ENCODE measurements around the gene KCNJ6. TPM values are rescaled to one million over a fixed set of nuclear protein-coding genes. Genes with fewer than 3 reads are reported as not detected.

The KCNJ6 gene
- total RNA-seq, 2 donors from 2014 or later, result 0.33 TPM; not detected in 1

DNA sequence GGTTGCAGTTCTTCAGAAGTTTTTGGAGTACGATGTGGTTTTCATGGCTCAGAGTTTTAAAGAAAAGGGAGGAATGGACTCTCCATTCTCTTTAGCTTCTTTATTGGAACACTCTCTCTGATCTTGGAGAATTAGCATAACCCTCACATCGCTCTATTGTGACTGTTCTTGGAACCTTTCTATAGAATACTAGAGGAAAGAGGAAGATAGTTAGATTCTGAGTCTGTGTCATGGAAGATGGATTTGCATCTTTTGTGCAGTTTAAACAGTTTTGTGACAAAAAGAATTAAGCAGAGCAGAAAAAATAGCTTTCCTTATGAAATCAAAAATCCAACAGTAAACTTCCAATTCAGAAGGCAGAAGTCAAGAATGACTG is 61.0 kb downstream of the KCNJ6 start:
- H3K4me1 ChIP-seq (ENCODE audit: control insufficient read depth, insufficient read depth, low read length), result no peaks in the 10 kb centered on the region
- Mint-ChIP-seq H3K9me3 (no peaks in the 10 kb centered on the region), H3K4me3 (no peak overlapping the region), H3K27ac (no peak overlapping the region), H3K27me3 (ENCODE audit: insufficient read depth) (peaks cover 5% of the 10 kb centered on the region), H3K36me3 (ENCODE audit: low read depth) (no peaks in the 10 kb centered on the region), H3K4me1 (peaks cover 3% of the 10 kb centered on the region)
- H3K27me3 ChIP-seq (ENCODE audit: control insufficient read depth, insufficient read depth, low read length, poor library complexity, severe bottlenecking), result no peaks in the 10 kb centered on the region
- H3K27ac ChIP-seq (ENCODE audit: low read depth, low read length), result peak overlapping the region; percentile 77
- WGBS, 2 experiments (ENCODE audit: insufficient coverage in 1 of 2, insufficient read length in 1 of 2), result 84% methylated on average over 2 of the region's 2 CpGs; no CpG with 5 or more reads in 1 of the 2 experiments
- TF ChIP-seq, protein P1, sequence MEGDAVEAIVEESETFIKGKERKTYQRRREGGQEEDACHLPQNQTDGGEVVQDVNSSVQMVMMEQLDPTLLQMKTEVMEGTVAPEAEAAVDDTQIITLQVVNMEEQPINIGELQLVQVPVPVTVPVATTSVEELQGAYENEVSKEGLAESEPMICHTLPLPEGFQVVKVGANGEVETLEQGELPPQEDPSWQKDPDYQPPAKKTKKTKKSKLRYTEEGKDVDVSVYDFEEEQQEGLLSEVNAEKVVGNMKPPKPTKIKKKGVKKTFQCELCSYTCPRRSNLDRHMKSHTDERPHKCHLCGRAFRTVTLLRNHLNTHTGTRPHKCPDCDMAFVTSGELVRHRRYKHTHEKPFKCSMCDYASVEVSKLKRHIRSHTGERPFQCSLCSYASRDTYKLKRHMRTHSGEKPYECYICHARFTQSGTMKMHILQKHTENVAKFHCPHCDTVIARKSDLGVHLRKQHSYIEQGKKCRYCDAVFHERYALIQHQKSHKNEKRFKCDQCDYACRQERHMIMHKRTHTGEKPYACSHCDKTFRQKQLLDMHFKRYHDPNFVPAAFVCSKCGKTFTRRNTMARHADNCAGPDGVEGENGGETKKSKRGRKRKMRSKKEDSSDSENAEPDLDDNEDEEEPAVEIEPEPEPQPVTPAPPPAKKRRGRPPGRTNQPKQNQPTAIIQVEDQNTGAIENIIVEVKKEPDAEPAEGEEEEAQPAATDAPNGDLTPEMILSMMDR (conservative IDR thresholded peaks at IDR 0.05), result no peak
- no peak overlapping the region for H3K9ac ChIP-seq (ENCODE audit: extremely low read depth, low read length, poor library complexity, severe bottlenecking)
- H3K4me3 ChIP-seq (ENCODE audit: low read length), result no peak overlapping the region
- H3K36me3 ChIP-seq (ENCODE audit: control insufficient read depth, insufficient read depth, low read length), result no peaks in the 10 kb centered on the region
- H3K9me3 ChIP-seq (ENCODE audit: control insufficient read depth, low read length), result no peaks in the 10 kb centered on the region
- no peak for DNase-seq

DNA sequence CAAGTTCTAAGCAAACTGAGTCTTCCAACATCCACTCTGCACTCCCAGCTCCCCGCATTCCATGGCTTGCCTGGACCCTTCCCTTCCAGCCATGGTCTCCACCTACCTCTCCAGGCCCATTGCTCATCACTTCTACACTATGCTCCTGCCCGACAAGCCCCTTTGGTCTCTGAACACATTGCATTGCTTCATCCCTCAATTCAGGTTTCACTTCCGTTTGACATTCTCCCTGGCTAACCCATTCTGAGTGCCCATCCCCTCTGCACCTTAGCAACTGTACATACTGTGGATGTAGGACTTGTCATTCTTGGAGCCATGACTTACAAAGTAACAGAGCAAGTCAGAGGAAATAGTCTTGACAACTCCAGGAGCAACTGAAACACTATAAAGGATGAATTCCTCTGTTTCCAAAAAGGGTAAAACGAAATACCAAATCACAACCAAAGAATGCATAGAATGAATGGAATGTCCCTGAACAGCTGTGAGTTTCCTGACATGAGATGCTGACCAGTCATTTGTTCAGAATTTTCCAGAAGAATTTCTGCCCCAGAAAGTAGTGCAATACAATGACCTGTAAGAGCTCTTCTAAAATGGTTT is 66.7 kb downstream of the KCNJ6 start:
- no peak for DNase-seq
- WGBS, 2 experiments (ENCODE audit: insufficient coverage in 1 of 2, insufficient read length in 1 of 2), result 71 to 81% methylated on average over 3 to 4 of the region's 4 CpGs
- no peak overlapping the region for H3K4me3 ChIP-seq (ENCODE audit: low read length)
- H3K27ac Mint-ChIP-seq, result no peak overlapping the region
- H3K9me3 ChIP-seq (ENCODE audit: control insufficient read depth, low read length), result no peaks in the 10 kb centered on the region
- H3K27me3 ChIP-seq (ENCODE audit: control insufficient read depth, insufficient read depth, low read length, poor library complexity, severe bottlenecking), result no peaks in the 10 kb centered on the region
- peaks cover 3% of the 10 kb centered on the region for H3K4me1 Mint-ChIP-seq
- no peak overlapping the region for H3K9ac ChIP-seq (ENCODE audit: extremely low read depth, low read length, poor library complexity, severe bottlenecking)
- no peaks in the 10 kb centered on the region for H3K9me3 Mint-ChIP-seq
- TF ChIP-seq, protein P1 (conservative IDR thresholded peaks at IDR 0.05), result no peak
- no peak overlapping the region for H3K4me3 Mint-ChIP-seq
- H3K36me3 ChIP-seq (ENCODE audit: control insufficient read depth, insufficient read depth, low read length), result no peaks in the 10 kb centered on the region
- peaks cover 1% of the 10 kb centered on the region for H3K27me3 Mint-ChIP-seq (ENCODE audit: insufficient read depth)
- no peaks in the 10 kb centered on the region for H3K36me3 Mint-ChIP-seq (ENCODE audit: low read depth)
- no peak overlapping the region for H3K27ac ChIP-seq (ENCODE audit: low read depth, low read length)
- H3K4me1 ChIP-seq (ENCODE audit: control insufficient read depth, insufficient read depth, low read length), result no peaks in the 10 kb centered on the region

GRCh38 chr21:37848721-37849490 is 67.4 kb downstream of the KCNJ6 start:
- TF ChIP-seq, protein P1 (conservative IDR thresholded peaks at IDR 0.05), result no peak
- H3K9me3 Mint-ChIP-seq, result no peaks in the 10 kb centered on the region
- no peak overlapping the region for H3K27ac Mint-ChIP-seq
- no peaks in the 10 kb centered on the region for H3K36me3 Mint-ChIP-seq (ENCODE audit: low read depth)
- peaks cover 3% of the 10 kb centered on the region for H3K4me1 Mint-ChIP-seq
- Histone ChIP-seq H3K36me3 (ENCODE audit: control insufficient read depth, insufficient read depth, low read length) (no peaks in the 10 kb centered on the region), H3K27me3 (ENCODE audit: control insufficient read depth, insufficient read depth, low read length, poor library complexity, severe bottlenecking) (no peaks in the 10 kb centered on the region), H3K27ac (ENCODE audit: low read depth, low read length) (no peak overlapping the region), H3K9me3 (ENCODE audit: control insufficient read depth, low read length) (no peaks in the 10 kb centered on the region), H3K9ac (ENCODE audit: extremely low read depth, low read length, poor library complexity, severe bottlenecking) (no peak overlapping the region), H3K4me1 (ENCODE audit: control insufficient read depth, insufficient read depth, low read length) (no peaks in the 10 kb centered on the region), H3K4me3 (ENCODE audit: low read length) (no peak overlapping the region)
- no peak overlapping the region for H3K4me3 Mint-ChIP-seq
- 94 to 99% methylated on average over 5 to 7 of the region's 7 CpGs for WGBS, 2 experiments (ENCODE audit: insufficient coverage in 1 of 2, insufficient read length in 1 of 2)
- DNase-seq, result no peak
- peaks cover 1% of the 10 kb centered on the region for H3K27me3 Mint-ChIP-seq (ENCODE audit: insufficient read depth)
